Thyroid gland (tissue), 4 donors: Measurements from ENCODE around the gene ARFGAP3.

Experiments
- CTCF ChIP-seq, 6 experiments: fragments of 200-600 bp in 3 of 6; fragments of 450-650 bp in 3 of 6; sonication (generic) in 3 of 6; IDR thresholded peaks; one replicate each; pipeline ENCODE4 v1.5.1; 2016 to 2019; ENCODE audit warnings: antibody characterized with exemption in 6 of 6, mild to moderate bottlenecking in 2 of 6, inconsistent platforms in 1 of 6, moderate library complexity in 1 of 6
- POLR2A ChIP-seq, 2 donors: fragments of 450-650 bp; IDR thresholded peaks; one replicate each; pipeline ENCODE4 v1.6.1; 2017; ENCODE audit warnings: antibody characterized with exemption in 2 of 2, mild to moderate bottlenecking in 2 of 2, moderate library complexity in 1 of 2

- TF ChIP-seq POLR2A (IDR thresholded peaks at IDR 0.05) (no peak), CTCF (IDR thresholded peaks at IDR 0.05) (no peak)
These were observed 24.0 kb downstream of the ARFGAP3 start for GRCh38 chr22:42833104-42833503.
